Measurements from ENCODE around the gene RAET1G.
"Not testable (repeated sequence)": the region's sequence is repeated elsewhere in the genome, so short reads cannot be mapped to it uniquely, and the experiment has no call there.

Gene RAET1G

GRCh38 chr6:149897015-149897697 is 25.8 kb downstream of the RAET1G start:
- DNase-seq (ENCODE audit: low read depth, low spot score), result no peak

DNA sequence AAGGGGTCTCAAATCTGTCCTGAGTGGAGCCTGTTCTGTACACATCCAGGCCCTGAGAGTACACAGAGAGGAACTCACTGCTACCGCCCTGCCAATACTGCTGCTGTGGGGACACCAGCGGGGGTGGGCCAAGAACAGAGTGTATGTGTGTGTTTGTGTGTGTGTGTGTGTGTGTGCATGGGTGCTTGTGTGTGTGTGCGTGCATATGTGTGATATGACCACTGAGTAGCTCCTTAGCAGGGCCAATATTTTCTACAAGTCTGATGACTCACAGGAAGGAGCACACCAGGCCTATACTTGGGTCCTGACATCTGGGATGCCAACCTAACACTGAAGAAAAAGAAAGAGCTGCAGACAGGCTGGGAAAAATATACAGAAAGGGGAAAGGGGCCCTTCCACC is 26.4 kb downstream of the RAET1G start:
- no peak for DNase-seq (ENCODE audit: low read depth, low spot score)

DNA sequence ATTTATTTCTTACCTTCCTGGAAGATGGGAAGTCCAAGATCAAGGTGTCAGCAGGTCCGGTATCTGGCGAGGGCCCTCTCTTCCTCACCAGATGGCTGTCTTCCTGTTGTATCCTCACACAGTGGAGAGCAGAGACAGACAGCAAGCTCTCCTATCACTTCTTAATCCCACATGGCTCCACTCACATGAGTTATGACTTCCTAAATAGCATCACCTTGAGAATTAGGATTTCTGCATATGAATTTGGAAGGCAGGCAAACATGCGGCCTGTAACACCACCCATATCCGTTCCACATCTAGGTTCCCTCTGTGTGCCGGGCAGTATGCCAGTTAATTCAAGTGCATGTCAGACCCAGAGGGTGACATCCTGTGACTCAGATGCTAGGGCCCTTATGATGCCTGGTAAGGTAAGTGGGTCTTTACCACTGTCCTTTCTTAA is 27.1 kb downstream of the RAET1G start:
- DNase-seq (ENCODE audit: low read depth, low spot score), result no peak

- DNase-seq (ENCODE audit: low read depth, low spot score), result no peak
Observed at GRCh38 chr6:149895048-149895590, 27.8 kb downstream of the RAET1G start.

GRCh38 chr6:149891864-149892263 is 31.1 kb downstream of the RAET1G start:
- not testable (repeated sequence) for DNase-seq (ENCODE audit: low read depth, low spot score)

DNA sequence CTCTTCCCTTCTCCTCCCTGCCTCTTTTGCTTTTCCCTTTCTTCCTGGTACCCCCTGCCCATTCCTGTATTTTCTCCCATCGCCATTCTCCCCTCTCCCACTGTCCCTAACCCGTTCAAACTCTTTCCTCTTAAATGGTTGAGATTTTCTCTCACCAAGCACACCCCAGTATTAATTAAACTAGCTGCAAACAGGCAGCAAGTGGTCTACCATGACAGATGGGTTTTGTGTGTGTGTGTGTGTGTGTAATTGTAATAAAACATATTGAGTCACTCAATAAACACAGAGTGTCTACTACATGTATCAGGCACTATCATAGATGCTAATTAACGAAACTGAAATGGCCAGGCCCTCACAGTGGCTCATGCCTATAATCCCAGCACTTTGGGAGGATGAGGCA is 31.7 kb downstream of the RAET1G start:
- DNase-seq (ENCODE audit: low read depth, low spot score), result no peak

GRCh38 chr6:149890629-149891045 is 32.3 kb downstream of the RAET1G start:
- no peak for DNase-seq (ENCODE audit: low read depth, low spot score)

DNA sequence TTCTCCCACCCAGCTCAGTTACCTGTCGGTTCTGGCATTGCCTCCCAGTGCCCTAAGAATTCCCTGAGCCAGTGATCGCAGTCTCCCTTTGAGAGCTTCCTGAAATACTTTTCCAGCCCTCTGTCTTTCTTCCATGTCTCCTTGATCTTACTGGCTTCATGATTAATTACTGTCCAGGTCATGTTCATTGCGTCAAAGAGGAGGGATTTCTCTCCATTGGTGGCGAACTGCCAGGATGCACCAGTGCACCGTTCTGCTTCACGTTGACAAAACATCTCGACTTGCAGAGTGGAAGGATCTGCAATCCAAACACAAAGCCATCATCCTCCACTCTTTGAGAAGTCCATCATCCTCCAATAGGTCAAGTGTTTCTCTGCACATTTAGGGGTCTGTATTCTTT is 33.6 kb downstream of the RAET1G start:
- DNase-seq (ENCODE audit: low read depth, low spot score), result no peak

DNA sequence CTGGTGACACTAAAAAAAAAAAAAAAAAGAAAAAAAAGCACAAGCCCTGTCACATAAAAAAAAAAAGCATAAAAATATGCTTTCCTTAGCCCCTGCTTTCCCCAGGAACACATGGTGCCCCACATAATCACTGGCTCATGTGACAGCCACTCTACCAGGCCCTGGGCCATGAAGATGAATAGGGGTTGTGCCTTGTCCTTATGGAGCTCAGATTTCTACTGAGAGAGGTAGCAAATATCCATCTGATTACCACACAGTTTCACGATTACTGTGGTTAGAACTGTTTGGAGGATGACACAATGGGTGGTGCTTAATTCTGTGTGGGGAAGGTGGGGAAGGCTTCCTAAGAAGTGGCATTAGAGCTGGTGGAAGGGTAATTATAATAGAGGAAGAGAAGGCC is 34.3 kb downstream of the RAET1G start:
- no peak for DNase-seq (ENCODE audit: low read depth, low spot score)

GRCh38 chr6:149888093-149888492 is 34.8 kb downstream of the RAET1G start:
- no peak for DNase-seq (ENCODE audit: low read depth, low spot score)

- no peak for DNase-seq (ENCODE audit: low read depth, low spot score)
Observed at GRCh38 chr6:149887343-149887742, 35.6 kb downstream of the RAET1G start.

- DNase-seq (ENCODE audit: low read depth, low spot score), result no peak
Observed at GRCh38 chr6:149885888-149886287, 37.0 kb downstream of the RAET1G start.

- DNase-seq (ENCODE audit: low read depth, low spot score), result no peak
Observed at GRCh38 chr6:149884617-149885016, 38.3 kb downstream of the RAET1G start.

GRCh38 chr6:149884215-149884614 is 38.7 kb downstream of the RAET1G start:
- no peak for DNase-seq (ENCODE audit: low read depth, low spot score)

DNA sequence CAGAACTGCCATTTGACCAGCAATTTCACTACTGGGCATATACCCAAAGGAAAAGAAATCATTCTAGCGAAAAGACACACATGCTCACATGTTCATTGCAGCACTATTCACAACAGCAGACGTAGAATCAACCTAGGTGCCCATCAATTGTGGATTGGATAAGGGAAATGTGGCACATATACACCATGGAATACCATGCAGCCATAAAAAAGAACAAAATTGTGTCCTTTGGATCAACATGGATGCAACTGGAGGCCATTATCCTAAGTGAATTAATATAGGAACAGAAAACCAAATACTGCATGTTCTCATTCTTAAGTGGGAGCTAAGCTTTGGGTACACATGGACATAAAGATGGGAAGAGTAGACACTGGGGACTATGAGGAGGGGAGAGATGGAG is 41.1 kb downstream of the RAET1G start:
- no peak for DNase-seq (ENCODE audit: low read depth, low spot score)

GRCh38 chr6:149881066-149881766 is 41.7 kb downstream of the RAET1G start:
- no peak for DNase-seq (ENCODE audit: low read depth, low spot score)

GRCh38 chr6:149877659-149878058 is 45.3 kb downstream of the RAET1G start:
- DNase-seq (ENCODE audit: low read depth, low spot score), result no peak

DNA sequence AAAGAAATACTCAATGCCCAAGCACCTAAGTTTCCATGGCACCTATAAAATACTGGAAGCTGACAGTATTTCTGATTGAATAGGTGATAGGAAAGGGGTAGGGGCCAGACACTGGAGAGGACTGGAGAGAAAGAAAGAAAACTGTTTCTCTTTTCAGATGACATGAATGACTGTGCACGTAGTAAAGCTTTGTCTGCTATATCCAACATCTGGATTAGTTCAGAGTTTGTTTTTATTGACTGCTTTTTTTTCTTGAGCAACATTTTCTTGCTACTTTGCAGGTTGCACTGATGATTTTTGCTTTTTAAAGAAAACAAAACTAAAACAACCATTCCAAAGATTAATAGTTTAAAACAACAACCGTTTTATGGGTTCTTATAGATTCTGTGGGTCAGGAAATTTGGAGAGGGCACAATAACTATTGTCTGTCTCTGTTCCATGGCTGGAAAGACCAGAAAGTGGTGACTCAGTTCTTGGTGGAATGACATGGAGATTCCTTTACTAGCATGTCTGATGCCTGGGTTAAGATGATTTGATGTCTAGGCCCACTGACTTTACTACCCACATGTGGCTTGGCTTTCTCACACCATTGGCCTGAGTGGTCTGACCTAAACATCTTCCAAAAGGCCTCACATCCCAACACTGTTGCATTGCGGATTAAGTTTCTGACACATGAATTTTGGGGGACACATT is 46.5 kb downstream of the RAET1G start:
- DNase-seq (ENCODE audit: low read depth, low spot score), result no peak

GRCh38 chr6:149872233-149872632 is 50.7 kb downstream of the RAET1G start:
- no peak for DNase-seq (ENCODE audit: low read depth, low spot score)

DNA sequence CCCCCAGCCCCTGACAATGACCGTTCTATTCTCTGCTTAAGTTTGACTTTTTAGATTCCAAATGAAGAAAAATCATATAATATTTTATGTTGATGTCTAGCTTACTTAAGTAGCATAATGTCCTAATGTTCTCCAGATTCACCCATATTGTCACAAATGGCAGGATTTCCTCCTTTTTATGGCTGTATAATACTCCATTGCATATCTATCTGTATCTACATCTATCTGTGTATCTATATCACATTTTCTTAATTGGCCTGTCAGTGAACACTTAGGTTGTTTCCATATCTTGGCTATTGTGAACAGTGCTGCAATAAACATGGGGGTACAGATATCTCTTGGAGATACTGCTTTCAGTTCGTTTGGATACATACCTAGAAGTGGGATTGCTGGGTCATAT is 51.7 kb downstream of the RAET1G start:
- no peak for DNase-seq (ENCODE audit: low read depth, low spot score)

- DNase-seq (ENCODE audit: low read depth, low spot score), result no peak
Observed at GRCh38 chr6:149869275-149869892, 53.5 kb downstream of the RAET1G start.
